HepG2 (cell line): ENCODE measurements around the gene TIAM2. TPM values are rescaled to one million over a fixed set of nuclear protein-coding genes. Genes with fewer than 3 reads are reported as not detected.

Source experiments
- ATAC-seq: fragments of 200-7000 bp; cut with Tn5 transposase; 3 replicates; pipeline ENCODE4 v1.9.1; 2020; ENCODE audit warnings: mild to moderate bottlenecking, moderate library complexity
- BruUV-seq: library from RNA; stranded (reverse); fragments of 400-500 nt; replicated peaks from 2 replicates; lab custom pipeline; 2021; lab: Mats Ljungman, UMichigan
- CTCF ChIA-PET: fragments of 300-600 bp; formaldehyde crosslinking; extraction: SDS; loops from one replicate; lab custom pipeline; 2021; ENCODE audit warnings: low total read pairs, inconsistent platforms, low intra/inter-chr PET ratio; lab: Yijun Ruan, JAX
- POLR2A ChIA-PET: fragments of 350-600 bp; sonication (Branson Sonifier 250); formaldehyde crosslinking; loops from one replicate; lab custom pipeline; 2020; ENCODE audit warnings: antibody characterized with exemption, inconsistent platforms; lab: Yijun Ruan, JAX
- DNase-seq: peaks from one replicate; pipeline ENCODE4 v3.0.0-alpha.2; 2015; ENCODE audit warnings: low spot score
- FAIRE-seq: peaks from 3 replicates; lab custom pipeline; 2011; peaks lifted over from hg19 to GRCh38; lab: Jason Lieb, UNC
- H2AFZ ChIP-seq: one replicate; pipeline ENCODE4 v1.6.1; 2011; ENCODE audit warnings: low read length, inconsistent platforms
- H3K27ac ChIP-seq: fragments of 300-600 bp; 3 replicates; pipeline ENCODE4 v1.8.0; 2011; ENCODE audit warnings: mixed run types, mild to moderate bottlenecking, mixed read lengths, low read length, inconsistent platforms; ENCODE audit not compliant: insufficient read depth; ENCODE audit errors: extremely low read length
- H3K27me3 ChIP-seq, 2 experiments: fragments of 200-600 bp in 1 of 2; 2 replicates in 1 of 2; 3 replicates in 1 of 2; pipeline versions ENCODE4 v1.6.0 to v1.8.0; 2011; ENCODE audit warnings: low read length in 2 of 2, mild to moderate bottlenecking in 2 of 2, moderate library complexity in 2 of 2, inconsistent platforms in 1 of 2; ENCODE audit not compliant: insufficient read depth in 2 of 2, control insufficient read depth in 1 of 2
- H3K36me3 ChIP-seq, 2 experiments: fragments of 200-600 bp in 1 of 2; replicated peaks in 1 of 2; 2 replicates in 1 of 2; 3 replicates in 1 of 2; pipeline versions ENCODE4 v1.5.1 to v1.8.0; 2011; ENCODE audit warnings: low read length in 2 of 2, inconsistent platforms in 1 of 2; ENCODE audit not compliant: insufficient read depth in 2 of 2, control insufficient read depth in 1 of 2
- H3K4me1 ChIP-seq: 2 replicates; pipeline ENCODE4 v1.5.1; 2012; ENCODE audit warnings: low read length, inconsistent platforms; ENCODE audit not compliant: insufficient read depth
- H3K4me2 ChIP-seq: 2 replicates; pipeline ENCODE4 v1.6.0; 2011; ENCODE audit warnings: low read depth, low read length, inconsistent platforms
- H3K4me3 ChIP-seq, 3 experiments: fragments of 200-600 bp in 1 of 3; sonication (generic), shearing (Covaris generic) in 1 of 3; replicated peaks in 1 of 3; 2 replicates each; pipeline ENCODE4 v1.5.1; 2011 to 2016; ENCODE audit warnings: low read length in 3 of 3, inconsistent platforms in 2 of 3, low read depth in 2 of 3, mild to moderate bottlenecking in 2 of 3, control low read depth in 1 of 3, mixed read lengths in 1 of 3; ENCODE audit not compliant: insufficient read depth in 1 of 3
- H3K79me2 ChIP-seq: one replicate; pipeline ENCODE4 v1.6.1; 2011; ENCODE audit warnings: low read length, inconsistent platforms; ENCODE audit not compliant: insufficient read depth
- H3K9ac ChIP-seq: 2 replicates; pipeline ENCODE4 v1.6.0; 2011; ENCODE audit warnings: mild to moderate bottlenecking, low read depth, low read length, inconsistent platforms; ENCODE audit not compliant: insufficient read depth
- H3K9me3 ChIP-seq: 2 replicates; pipeline ENCODE4 v1.5.1; 2012; ENCODE audit warnings: mild to moderate bottlenecking, low read length
- H4K20me1 ChIP-seq: 2 replicates; pipeline ENCODE4 v1.6.0; 2011; ENCODE audit warnings: inconsistent platforms, mild to moderate bottlenecking, low read length, moderate library complexity; ENCODE audit not compliant: insufficient read depth
- DRAP1 ChIP-seq: IDR thresholded peaks from 2 replicates; pipeline ENCODE4 v1.6.1; 2016; ENCODE audit warnings: missing genetic modification reagents, missing compliant biosample characterization
- GATAD1 ChIP-seq: IDR thresholded peaks from 2 replicates; pipeline ENCODE4 v1.6.1; 2016; ENCODE audit warnings: missing genetic modification reagents, missing compliant biosample characterization
- JUND ChIP-seq: sonication (generic); formaldehyde crosslinking; IDR thresholded peaks from 2 replicates; pipeline ENCODE4 v1.8.0; 2022; ENCODE audit warnings: mild to moderate bottlenecking, missing genetic modification reagents
- NCOR1 ChIP-seq: fragments of 200-600 bp; sonication (generic); IDR thresholded peaks from 2 replicates; pipeline ENCODE4 v1.7.0; 2017; ENCODE audit warnings: antibody characterized with exemption, low read length, borderline replicate concordance
- PHF8 ChIP-seq: sonication (generic); formaldehyde crosslinking; IDR thresholded peaks from 2 replicates; pipeline ENCODE4 v1.5.0; 2020; ENCODE audit warnings: missing genetic modification reagents
- SMAD9 ChIP-seq: sonication (generic); formaldehyde crosslinking; IDR thresholded peaks from 2 replicates; pipeline ENCODE4 v1.5.1; 2020; ENCODE audit warnings: mild to moderate bottlenecking, missing genetic modification reagents
- SMYD3 ChIP-seq: sonication (generic); formaldehyde crosslinking; IDR thresholded peaks from 2 replicates; pipeline ENCODE4 v1.8.1; 2023; ENCODE audit warnings: mild to moderate bottlenecking, missing genetic modification reagents
- SOX6 ChIP-seq, 2 experiments: fragments of 450-650 bp in 1 of 2; sonication (generic) in 1 of 2; formaldehyde crosslinking in 1 of 2; IDR thresholded peaks; 2 replicates each; pipeline versions ENCODE4 v1.4.0 to v1.6.1; 2017 to 2020; ENCODE audit warnings: antibody characterized with exemption in 1 of 2, mild to moderate bottlenecking in 1 of 2, missing genetic modification reagents in 1 of 2
- SP4 ChIP-seq: sonication (generic); formaldehyde crosslinking; IDR thresholded peaks from 2 replicates; pipeline ENCODE4 v1.8.1; 2023; ENCODE audit warnings: mild to moderate bottlenecking, missing genetic modification reagents
- ZNF484 ChIP-seq: sonication (generic); formaldehyde crosslinking; IDR thresholded peaks from 2 replicates; pipeline ENCODE4 v1.5.1; 2020; ENCODE audit warnings: mild to moderate bottlenecking, low read depth, missing genetic modification reagents, borderline replicate concordance
- ZNF703 ChIP-seq: sonication (generic); formaldehyde crosslinking; IDR thresholded peaks from 2 replicates; pipeline ENCODE4 v1.5.1; 2020; ENCODE audit warnings: missing genetic modification reagents, mild to moderate bottlenecking, moderate library complexity, borderline replicate concordance
- ZNF781 ChIP-seq: sonication (generic); formaldehyde crosslinking; IDR thresholded peaks from 2 replicates; pipeline ENCODE4 v1.5.1; 2020; ENCODE audit warnings: borderline replicate concordance, mild to moderate bottlenecking, missing genetic modification reagents; ENCODE audit errors: not compliant biosample characterization
- WGBS: methylation state at CpG from one replicate; pipeline ENCODE4 v1.1.6; 2017; ENCODE audit warnings: low lambda C conversion rate; 5-methylcytosine and 5-hydroxymethylcytosine counted together
- in situ Hi-C: cut with HindIII; loops from 2 replicates; pipeline ENCODE4 v1.10.0; 2017; ENCODE audit warnings: low pct_unique_long_range_greater_than_20kb; ENCODE audit not compliant: extremely low pct_ligation_motif_present
- intact Hi-C: fragments of 100-400 bp; cut with micrococcal nuclease; formaldehyde crosslinking; loops from one replicate; pipeline ENCODE4 v1.10.0; 2022; ENCODE audit not compliant: unreplicated experiment
- polyA plus RNA-seq, 8 experiments: library from polyadenylated mRNA; depleted of rRNA in 3 of 8; stranded (reverse) in 7 of 8; unstranded in 1 of 8; fragments of >200 nt; fragmentation: Illumina TruSeq in 4 of 8; extraction: Trizol in 4 of 8; gene quantifications; 2 replicates each; pipeline versions ENCODE4 v1.2.1 to v1.2.3, GENCODE V29; 2011 to 2016; ENCODE audit warnings: low read depth in 4 of 8, missing spikeins in 1 of 8, mixed read lengths in 1 of 8; ENCODE audit not compliant: insufficient read depth in 1 of 8
- total RNA-seq, 5 experiments: library from RNA; depleted of rRNA; stranded (reverse); fragments of >200 nt; fragmentation: Illumina TruSeq; extraction: Trizol; gene quantifications; 2 replicates each; pipeline ENCODE4 v1.2.3, GENCODE V29; 2016; ENCODE audit warnings: low read depth in 1 of 5
- TF ChIP-seq, protein P1 (sequence below): sonication (generic); formaldehyde crosslinking; IDR thresholded peaks from 2 replicates; pipeline ENCODE4 v1.9.0; 2022; ENCODE audit warnings: low read depth, missing genetic modification reagents
- TF ChIP-seq, protein P2 (sequence below): sonication (generic); formaldehyde crosslinking; IDR thresholded peaks from one replicate; pipeline ENCODE4 v1.5.1; 2020; ENCODE audit warnings: mild to moderate bottlenecking, missing genetic modification reagents; ENCODE audit errors: not compliant biosample characterization

TIAM2 gene
- total and polyA plus RNA-seq, 2 of the 13 experiments (the other 11 are each of a cell fraction or from before 2014, with no cell fraction given) = 4.1 to 4.5 TPM

GRCh38 chr6:155196911-155197310, 201.8 kb downstream of the TIAM2 start (continued):
- TF ChIP-seq SP4 (CRISPR knock-in tag) = no peak
- TF ChIP-seq ZNF703 (CRISPR knock-in tag) = no peak
- TF ChIP-seq SOX6 (IDR thresholded peaks at IDR 0.05) = no peak
- TF ChIP-seq SOX6 (CRISPR knock-in tag; IDR thresholded peaks at IDR 0.05) = no peak
- no peak for TF ChIP-seq JUND (CRISPR knock-in tag)
- TF ChIP-seq DRAP1 (CRISPR knock-in tag) = no peak
- TF ChIP-seq, all 625 proteins: peak for 0

- Histone ChIP-seq H2AFZ (no peak overlapping the region), H4K20me1 (no peaks in the 10 kb centered on the region), H3K79me2 (no peaks in the 10 kb centered on the region), H3K27me3 (no peaks in the 10 kb centered on the region), H3K4me2 (no peak overlapping the region), H3K27ac (no peak overlapping the region), H3K4me3 (no peak overlapping the region), H3K9ac (no peak overlapping the region), H3K36me3 (no peaks in the 10 kb centered on the region), H3K4me1 (no peaks in the 10 kb centered on the region), H3K9me3 (no peaks in the 10 kb centered on the region)
- intact Hi-C loops = no loop called here
- WGBS = 93% methylated on average over 2 of the region's 2 CpGs
- DNase-seq (no peak), FAIRE-seq (no peak), ATAC-seq (no peak)
- ChIA-PET POLR2A (no interaction called here), CTCF (no interaction called here)
- BruUV-seq = no TSS peak
- in situ Hi-C loops = no loop called here
- TF ChIP-seq SMAD9 (no peak), ZNF781 (CRISPR knock-in tag) (no peak), GATAD1 (CRISPR knock-in tag) (no peak), SMYD3 (CRISPR knock-in tag) (no peak), ZNF484 (CRISPR knock-in tag) (no peak), PHF8 (CRISPR knock-in tag) (no peak), NCOR1 (no peak)
- TF ChIP-seq, protein P1, sequence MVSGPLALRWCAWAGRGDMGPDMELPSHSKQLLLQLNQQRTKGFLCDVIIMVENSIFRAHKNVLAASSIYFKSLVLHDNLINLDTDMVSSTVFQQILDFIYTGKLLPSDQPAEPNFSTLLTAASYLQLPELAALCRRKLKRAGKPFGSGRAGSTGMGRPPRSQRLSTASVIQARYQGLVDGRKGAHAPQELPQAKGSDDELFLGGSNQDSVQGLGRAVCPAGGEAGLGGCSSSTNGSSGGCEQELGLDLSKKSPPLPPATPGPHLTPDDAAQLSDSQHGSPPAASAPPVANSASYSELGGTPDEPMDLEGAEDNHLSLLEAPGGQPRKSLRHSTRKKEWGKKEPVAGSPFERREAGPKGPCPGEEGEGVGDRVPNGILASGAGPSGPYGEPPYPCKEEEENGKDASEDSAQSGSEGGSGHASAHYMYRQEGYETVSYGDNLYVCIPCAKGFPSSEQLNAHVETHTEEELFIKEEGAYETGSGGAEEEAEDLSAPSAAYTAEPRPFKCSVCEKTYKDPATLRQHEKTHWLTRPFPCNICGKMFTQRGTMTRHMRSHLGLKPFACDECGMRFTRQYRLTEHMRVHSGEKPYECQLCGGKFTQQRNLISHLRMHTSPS = no peak
- TF ChIP-seq, protein P2, sequence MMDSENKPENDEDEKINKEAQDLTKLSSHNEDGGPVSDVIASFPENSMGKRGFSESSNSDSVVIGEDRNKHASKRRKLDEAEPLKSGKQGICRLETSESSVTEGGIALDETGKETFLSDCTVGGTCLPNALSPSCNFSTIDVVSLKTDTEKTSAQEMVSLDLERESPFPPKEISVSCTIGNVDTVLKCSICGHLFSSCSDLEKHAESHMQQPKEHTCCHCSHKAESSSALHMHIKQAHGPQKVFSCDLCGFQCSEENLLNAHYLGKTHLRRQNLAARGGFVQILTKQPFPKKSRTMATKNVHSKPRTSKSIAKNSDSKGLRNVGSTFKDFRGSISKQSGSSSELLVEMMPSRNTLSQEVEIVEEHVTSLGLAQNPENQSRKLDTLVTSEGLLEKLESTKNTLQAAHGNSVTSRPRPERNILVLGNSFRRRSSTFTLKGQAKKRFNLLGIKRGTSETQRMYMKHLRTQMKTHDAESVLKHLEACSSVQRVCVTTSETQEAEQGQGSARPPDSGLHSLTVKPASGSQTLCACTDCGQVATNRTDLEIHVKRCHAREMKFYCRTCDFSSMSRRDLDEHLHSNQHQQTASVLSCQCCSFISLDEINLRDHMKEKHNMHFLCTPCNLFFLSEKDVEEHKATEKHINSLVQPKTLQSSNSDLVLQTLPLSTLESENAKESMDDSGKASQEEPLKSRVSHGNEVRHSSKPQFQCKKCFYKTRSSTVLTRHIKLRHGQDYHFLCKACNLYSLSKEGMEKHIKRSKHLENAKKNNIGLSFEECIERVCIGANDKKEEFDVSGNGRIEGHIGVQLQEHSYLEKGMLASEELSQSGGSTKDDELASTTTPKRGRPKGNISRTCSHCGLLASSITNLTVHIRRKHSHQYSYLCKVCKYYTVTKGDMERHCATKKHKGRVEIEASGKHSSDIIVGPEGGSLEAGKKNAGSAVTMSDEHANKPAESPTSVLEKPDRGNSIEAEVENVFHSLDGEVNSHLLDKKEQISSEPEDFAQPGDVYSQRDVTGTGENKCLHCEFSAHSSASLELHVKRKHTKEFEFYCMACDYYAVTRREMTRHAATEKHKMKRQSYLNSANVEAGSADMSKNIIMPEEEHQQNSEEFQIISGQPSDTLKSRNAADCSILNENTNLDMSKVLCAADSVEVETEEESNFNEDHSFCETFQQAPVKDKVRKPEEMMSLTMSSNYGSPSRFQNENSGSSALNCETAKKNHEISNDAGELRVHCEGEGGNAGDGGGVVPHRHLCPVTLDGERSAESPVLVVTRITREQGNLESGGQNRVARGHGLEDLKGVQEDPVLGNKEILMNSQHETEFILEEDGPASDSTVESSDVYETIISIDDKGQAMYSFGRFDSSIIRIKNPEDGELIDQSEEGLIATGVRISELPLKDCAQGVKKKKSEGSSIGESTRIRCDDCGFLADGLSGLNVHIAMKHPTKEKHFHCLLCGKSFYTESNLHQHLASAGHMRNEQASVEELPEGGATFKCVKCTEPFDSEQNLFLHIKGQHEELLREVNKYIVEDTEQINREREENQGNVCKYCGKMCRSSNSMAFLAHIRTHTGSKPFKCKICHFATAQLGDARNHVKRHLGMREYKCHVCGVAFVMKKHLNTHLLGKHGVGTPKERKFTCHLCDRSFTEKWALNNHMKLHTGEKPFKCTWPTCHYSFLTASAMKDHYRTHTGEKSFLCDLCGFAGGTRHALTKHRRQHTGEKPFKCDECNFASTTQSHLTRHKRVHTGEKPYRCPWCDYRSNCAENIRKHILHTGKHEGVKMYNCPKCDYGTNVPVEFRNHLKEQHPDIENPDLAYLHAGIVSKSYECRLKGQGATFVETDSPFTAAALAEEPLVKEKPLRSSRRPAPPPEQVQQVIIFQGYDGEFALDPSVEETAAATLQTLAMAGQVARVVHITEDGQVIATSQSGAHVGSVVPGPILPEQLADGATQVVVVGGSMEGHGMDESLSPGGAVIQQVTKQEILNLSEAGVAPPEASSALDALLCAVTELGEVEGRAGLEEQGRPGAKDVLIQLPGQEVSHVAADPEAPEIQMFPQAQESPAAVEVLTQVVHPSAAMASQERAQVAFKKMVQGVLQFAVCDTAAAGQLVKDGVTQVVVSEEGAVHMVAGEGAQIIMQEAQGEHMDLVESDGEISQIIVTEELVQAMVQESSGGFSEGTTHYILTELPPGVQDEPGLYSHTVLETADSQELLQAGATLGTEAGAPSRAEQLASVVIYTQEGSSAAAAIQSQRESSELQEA (CRISPR knock-in tag) = no peak
Measured at GRCh38 chr6:155197932-155198331, 202.8 kb downstream of the TIAM2 start.
